HG03097 (cell line): ENCODE results near the gene TPGS1.

Source experiments
- ATAC-seq: cut with Tn5 transposase; IDR thresholded peaks from one replicate; pipeline ENCODE4 v1.9.1; 2021; ENCODE audit not compliant: unreplicated experiment, low FRiP score

The TPGS1 gene

GRCh38 chr19:567296-567900, 60.1 kb downstream of the TPGS1 start:
- ATAC-seq: no peak
